Lung (tissue), 12 donors: Measurements from ENCODE around the gene TSPYL2. TPM values are rescaled to one million over a fixed set of nuclear protein-coding genes. Genes with fewer than 3 reads are reported as not detected.

Experiments
- ATAC-seq: fragments of 200-7000 bp; cut with Tn5 transposase; one replicate; pipeline ENCODE4 v1.9.1; 2020; ENCODE audit warnings: moderate number of reproducible peaks; ENCODE audit not compliant: insufficient read depth, low FRiP score
- DNase-seq, 3 donors: peaks; one replicate each; pipeline ENCODE4 v3.0.0-alpha.2; 2013 to 2017
- H3K27ac ChIP-seq, 2 donors: one replicate each; pipeline ENCODE4 v1.5.1; 2013; ENCODE audit warnings: mild to moderate bottlenecking in 2 of 2, moderate library complexity in 2 of 2, control low read depth in 1 of 2, inconsistent platforms in 1 of 2, low read depth in 1 of 2, low read length in 1 of 2
- H3K27me3 ChIP-seq, 3 donors: one replicate each; pipeline ENCODE4 v1.5.1; 2013; ENCODE audit warnings: low read length in 2 of 3; ENCODE audit not compliant: control insufficient read depth in 3 of 3, insufficient read depth in 3 of 3
- H3K36me3 ChIP-seq, 4 donors: one replicate each; pipeline ENCODE4 v1.5.1; 2013; ENCODE audit warnings: low read length in 4 of 4, mild to moderate bottlenecking in 1 of 4, moderate library complexity in 1 of 4; ENCODE audit not compliant: control insufficient read depth in 4 of 4, insufficient read depth in 4 of 4
- H3K4me1 ChIP-seq, 5 donors: one replicate each; pipeline ENCODE4 v1.5.1; 2013; ENCODE audit warnings: low read length in 5 of 5, mild to moderate bottlenecking in 2 of 5, moderate library complexity in 1 of 5; ENCODE audit not compliant: control insufficient read depth in 5 of 5, insufficient read depth in 5 of 5
- H3K4me3 ChIP-seq: one replicate; pipeline ENCODE4 v1.5.1; 2013; ENCODE audit warnings: mild to moderate bottlenecking, control low read depth, moderate library complexity
- H3K9ac ChIP-seq, 2 donors: one replicate each; pipeline ENCODE4 v1.5.1; 2013; ENCODE audit warnings: low read length in 2 of 2, control low read depth in 1 of 2; ENCODE audit not compliant: insufficient read depth in 1 of 2
- H3K9me3 ChIP-seq, 4 donors: one replicate each; pipeline ENCODE4 v1.5.1; 2013; ENCODE audit warnings: low read length in 3 of 4, mild to moderate bottlenecking in 1 of 4, moderate library complexity in 1 of 4; ENCODE audit not compliant: control insufficient read depth in 4 of 4, insufficient read depth in 3 of 4
- WGBS, 2 donors: extraction: QIAGEN DNeasy Blood & Tissue Kit; methylation state at CpG; one replicate each; pipeline ENCODE4 v1.1.7; 2013; 5-methylcytosine and 5-hydroxymethylcytosine counted together
- polyA plus RNA-seq, 2 donors: library from polyadenylated mRNA; stranded (reverse); fragments of 200-250 nt; gene quantifications; one replicate each; pipeline ENCODE4 v1.2.1, GENCODE V29; 2013
- total RNA-seq, 2 donors: library from RNA; depleted of rRNA in 1 of 2; stranded (reverse); fragments of >200 nt in 1 of 2; gene quantifications; one replicate each; pipeline ENCODE4 v1.2.1, GENCODE V29; 2014 to 2021
- TF ChIP-seq, protein P1 (sequence below): IDR thresholded peaks from 2 replicates; pipeline ENCODE4 v1.5.1; 2012; ENCODE audit warnings: mild to moderate bottlenecking; ENCODE audit errors: control extremely low read depth, extremely low read depth
- donor health status: control.
- donor health status: control.
- donor health status: Bipolar disorder and iron deficiency.
- donor health status: healthy.
- donor health status: DM: yes; HTN: yes; CAD: no.

The TSPYL2 gene
- total and polyA plus RNA-seq, 4 donors, result 20.8 to 66.2 (median 36.7) TPM

DNA sequence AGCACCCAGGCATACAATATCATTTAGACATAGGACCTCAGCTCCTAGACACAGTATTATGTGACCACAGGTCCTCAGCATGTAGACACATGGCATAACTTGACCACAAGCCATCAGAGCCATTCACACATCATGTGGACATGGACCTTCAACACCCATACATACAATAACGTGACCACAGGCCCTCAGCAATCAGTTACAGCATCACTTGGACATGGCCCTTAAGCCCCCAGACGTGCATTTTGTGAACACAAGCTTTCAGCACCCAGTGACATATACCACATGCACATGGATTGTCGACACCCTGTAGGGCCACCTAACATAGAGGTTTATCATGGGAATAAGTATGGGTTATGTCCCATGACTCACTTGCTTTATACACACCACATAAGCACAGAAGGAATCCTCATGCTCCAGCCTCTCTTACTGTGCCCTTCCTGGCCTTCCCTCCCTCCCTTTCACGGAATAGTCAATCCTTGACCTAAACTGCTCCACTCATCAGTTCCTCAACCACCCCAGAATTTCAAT, 1.9 kb downstream of the TSPYL2 start:
- Histone ChIP-seq H3K9ac (peak overlapping the region in 1 of 2 donors; percentile 72), H3K27ac (peak overlapping the region in 1 of 2 donors; percentile 60), H3K27me3 (peaks cover 0 to 24% (median 22%) of the 10 kb centered on the region in 3 donors), H3K9me3 (peaks cover 0 to 3% (median 0%) of the 10 kb centered on the region in 4 donors), H3K4me3 (no peak overlapping the region), H3K4me1 (peaks cover 0 to 9% (median 0%) of the 10 kb centered on the region in 5 donors), H3K36me3 (peaks cover 3 to 15% (median 3%) of the 10 kb centered on the region in 4 donors)
- 63 to 93% methylated on average over 4 of the region's 4 CpGs for WGBS, 2 donors
- ATAC-seq (no peak), DNase-seq (no peak)
- TF ChIP-seq, protein P1, sequence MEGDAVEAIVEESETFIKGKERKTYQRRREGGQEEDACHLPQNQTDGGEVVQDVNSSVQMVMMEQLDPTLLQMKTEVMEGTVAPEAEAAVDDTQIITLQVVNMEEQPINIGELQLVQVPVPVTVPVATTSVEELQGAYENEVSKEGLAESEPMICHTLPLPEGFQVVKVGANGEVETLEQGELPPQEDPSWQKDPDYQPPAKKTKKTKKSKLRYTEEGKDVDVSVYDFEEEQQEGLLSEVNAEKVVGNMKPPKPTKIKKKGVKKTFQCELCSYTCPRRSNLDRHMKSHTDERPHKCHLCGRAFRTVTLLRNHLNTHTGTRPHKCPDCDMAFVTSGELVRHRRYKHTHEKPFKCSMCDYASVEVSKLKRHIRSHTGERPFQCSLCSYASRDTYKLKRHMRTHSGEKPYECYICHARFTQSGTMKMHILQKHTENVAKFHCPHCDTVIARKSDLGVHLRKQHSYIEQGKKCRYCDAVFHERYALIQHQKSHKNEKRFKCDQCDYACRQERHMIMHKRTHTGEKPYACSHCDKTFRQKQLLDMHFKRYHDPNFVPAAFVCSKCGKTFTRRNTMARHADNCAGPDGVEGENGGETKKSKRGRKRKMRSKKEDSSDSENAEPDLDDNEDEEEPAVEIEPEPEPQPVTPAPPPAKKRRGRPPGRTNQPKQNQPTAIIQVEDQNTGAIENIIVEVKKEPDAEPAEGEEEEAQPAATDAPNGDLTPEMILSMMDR, result no peak

DNA sequence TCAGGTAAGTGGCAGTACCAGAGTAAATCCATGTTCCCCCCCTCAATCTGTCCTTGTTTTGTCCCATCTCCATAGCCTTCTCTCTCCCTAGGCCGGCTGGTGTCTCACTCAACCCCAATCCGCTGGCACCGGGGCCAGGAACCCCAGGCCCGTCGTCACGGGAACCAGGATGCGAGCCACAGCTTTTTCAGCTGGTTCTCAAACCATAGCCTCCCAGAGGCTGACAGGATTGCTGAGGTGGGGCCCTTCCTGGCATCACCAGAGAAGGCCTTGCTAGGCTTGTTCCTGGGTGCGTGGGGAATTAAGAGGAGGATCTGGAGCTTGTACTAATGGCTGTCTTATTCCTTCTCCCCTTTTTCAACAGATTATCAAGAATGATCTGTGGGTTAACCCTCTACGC, 2.7 kb downstream of the TSPYL2 start:
- 84 to 95% methylated on average over 9 of the region's 9 CpGs for WGBS, 2 donors
- Histone ChIP-seq H3K9ac (no peak overlapping the region), H3K4me1 (peaks cover 0 to 9% (median 0%) of the 10 kb centered on the region in 5 donors), H3K27ac (peak overlapping the region in 1 of 2 donors; percentile 28), H3K9me3 (peaks cover 0 to 3% (median 0%) of the 10 kb centered on the region in 4 donors), H3K4me3 (no peak overlapping the region), H3K36me3 (peaks cover 3 to 15% (median 3%) of the 10 kb centered on the region in 4 donors), H3K27me3 (peaks cover 0 to 24% (median 20%) of the 10 kb centered on the region in 3 donors)
- DNase-seq (no peak), ATAC-seq (no peak)
- TF ChIP-seq, protein P1, result no peak

DNA sequence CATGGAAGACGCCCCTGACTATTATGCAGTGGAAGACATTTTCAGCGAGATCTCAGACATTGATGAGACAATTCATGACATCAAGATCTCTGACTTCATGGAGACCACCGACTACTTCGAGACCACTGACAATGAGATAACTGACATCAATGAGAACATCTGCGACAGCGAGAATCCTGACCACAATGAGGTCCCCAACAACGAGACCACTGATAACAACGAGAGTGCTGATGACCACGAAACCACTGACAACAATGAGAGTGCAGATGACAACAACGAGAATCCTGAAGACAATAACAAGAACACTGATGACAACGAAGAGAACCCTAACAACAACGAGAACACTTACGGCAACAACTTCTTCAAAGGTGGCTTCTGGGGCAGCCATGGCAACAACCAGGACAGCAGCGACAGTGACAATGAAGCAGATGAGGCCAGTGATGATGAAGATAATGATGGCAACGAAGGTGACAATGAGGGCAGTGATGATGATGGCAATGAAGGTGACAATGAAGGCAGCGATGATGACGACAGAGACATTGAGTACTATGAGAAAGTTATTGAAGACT, 3.6 kb downstream of the TSPYL2 start:
- Histone ChIP-seq H3K9me3 (peaks cover 0 to 3% (median 0%) of the 10 kb centered on the region in 4 donors), H3K9ac (no peak overlapping the region), H3K4me3 (no peak overlapping the region), H3K36me3 (peaks cover 3 to 15% (median 3%) of the 10 kb centered on the region in 4 donors), H3K27ac (peak overlapping the region in 1 of 2 donors; percentile 23), H3K4me1 (peaks cover 0 to 8% (median 0%) of the 10 kb centered on the region in 5 donors), H3K27me3 (peaks cover 0 to 22% (median 22%) of the 10 kb centered on the region in 3 donors)
- TF ChIP-seq, protein P1, result no peak
- no peak for ATAC-seq
- 84 to 89% methylated on average over 17 of the region's 17 CpGs for WGBS, 2 donors
- DNase-seq, result no peak
